VCaP (cell line): ENCODE results near the gene IRAK3.

Source experiments
- H3K27ac ChIP-seq: fragments of 450-650 bp; 2 replicates; pipeline ENCODE4 v1.5.1; 2017
- CTCF ChIP-seq: fragments of 450-650 bp; conservative IDR thresholded peaks from 2 replicates; pipeline ENCODE4 v1.5.1; 2017; ENCODE audit warnings: mild to moderate bottlenecking, moderate library complexity

IRAK3 gene

GRCh38 chr12:66251049-66251448, 62.0 kb downstream of the IRAK3 start:
- no peak for TF ChIP-seq CTCF
- no peak overlapping the region for H3K27ac ChIP-seq

GRCh38 chr12:66252771-66253170, 63.8 kb downstream of the IRAK3 start:
- no peak for TF ChIP-seq CTCF

GRCh38 chr12:66255737-66256136, 66.7 kb downstream of the IRAK3 start:
- no peak for TF ChIP-seq CTCF
- H3K27ac ChIP-seq: no peak overlapping the region

More at GRCh38 chr12:66252771-66253170, 63.8 kb downstream of the IRAK3 start:
- H3K27ac ChIP-seq: no peak overlapping the region

GRCh38 chr12:66258011-66258410, 69.0 kb downstream of the IRAK3 start:
- no peak for TF ChIP-seq CTCF
- no peak overlapping the region for H3K27ac ChIP-seq

- no peak for TF ChIP-seq CTCF
- no peak overlapping the region for H3K27ac ChIP-seq
Observed at GRCh38 chr12:66262737-66263136, 73.7 kb downstream of the IRAK3 start.

GRCh38 chr12:66268562-66268961, 79.5 kb downstream of the IRAK3 start:
- H3K27ac ChIP-seq: no peak overlapping the region
- no peak for TF ChIP-seq CTCF

- H3K27ac ChIP-seq: no peak overlapping the region
- TF ChIP-seq CTCF: no peak
Observed at GRCh38 chr12:66269142-66269541, 80.1 kb downstream of the IRAK3 start.
